IMR-90 (cell line): ENCODE results near the gene EED. TPM values are rescaled to one million over a fixed set of nuclear protein-coding genes. Genes with fewer than 3 reads are reported as not detected.

Experiments used
- ATAC-seq: fragments of 200-7000 bp; cut with Tn5 transposase; 2 replicates; pipeline ENCODE4 v1.9.1; 2020; ENCODE audit warnings: low read depth, mild to moderate bottlenecking, moderate library complexity
- BruUV-seq: library from RNA; stranded (reverse); fragments of 400-500 nt; replicated peaks from 2 replicates; lab custom pipeline; 2021; lab: Mats Ljungman, UMichigan
- CTCF ChIA-PET: fragments of 300-600 bp; formaldehyde crosslinking; extraction: SDS; loops from one replicate; lab custom pipeline; 2021; ENCODE audit warnings: antibody characterized with exemption; lab: Yijun Ruan, JAX
- POLR2A ChIA-PET: fragments of 300-600 bp; sonication (Branson Sonifier 250); formaldehyde crosslinking; loops from one replicate; lab custom pipeline; 2022; ENCODE audit warnings: antibody characterized with exemption; ENCODE audit not compliant: unreplicated experiment; lab: Charles Lee
- DNase-seq: peaks from one replicate; pipeline ENCODE4 v3.0.0; 2013
- H2AFZ ChIP-seq: replicated peaks from 2 replicates; pipeline ENCODE3; 2013; ENCODE audit warnings: low read length, mild to moderate bottlenecking; ENCODE audit not compliant: poor library complexity
- H2AK5ac ChIP-seq: 2 replicates; pipeline ENCODE4 v1.6.1; 2013; ENCODE audit warnings: low read depth, low read length, inconsistent platforms
- H2AK9ac ChIP-seq: replicated peaks from 2 replicates; pipeline ENCODE3; 2013; ENCODE audit warnings: mild to moderate bottlenecking, low read depth, low read length, moderate library complexity; ENCODE audit not compliant: poor library complexity
- H2BK120ac ChIP-seq: 2 replicates; pipeline ENCODE4 v1.6.1; 2013; ENCODE audit warnings: low read depth, low read length, inconsistent platforms
- H2BK15ac ChIP-seq: 3 replicates; pipeline ENCODE4 v1.6.1; 2013; ENCODE audit warnings: low read depth, low read length, inconsistent platforms
- H2BK20ac ChIP-seq: 2 replicates; pipeline ENCODE4 v1.6.1; 2013; ENCODE audit warnings: low read depth, mild to moderate bottlenecking, inconsistent platforms, low read length, moderate library complexity
- H2BK5ac ChIP-seq: 2 replicates; pipeline ENCODE4 v1.6.1; 2013; ENCODE audit warnings: mild to moderate bottlenecking, low read depth, low read length, inconsistent platforms; ENCODE audit not compliant: poor library complexity, severe bottlenecking
- H3K14ac ChIP-seq: replicated peaks from 2 replicates; pipeline ENCODE4 v1.6.1; 2013; ENCODE audit warnings: low read depth, low read length, inconsistent platforms
- H3K18ac ChIP-seq: 2 replicates; pipeline ENCODE4 v1.6.1; 2013; ENCODE audit warnings: low read depth, low read length, control low read depth
- H3K23ac ChIP-seq: 2 replicates; pipeline ENCODE4 v1.6.1; 2013; ENCODE audit warnings: low read depth, low read length, inconsistent platforms
- H3K27ac ChIP-seq: 2 replicates; pipeline ENCODE4 v1.5.1; 2013; ENCODE audit warnings: mild to moderate bottlenecking, control low read depth, low read length; ENCODE audit not compliant: insufficient read depth
- H3K27me3 ChIP-seq: 2 replicates; pipeline ENCODE4 v1.6.1; 2013; ENCODE audit warnings: low read length; ENCODE audit not compliant: control insufficient read depth, insufficient read depth
- H3K36me3 ChIP-seq: 2 replicates; pipeline ENCODE4 v1.6.1; 2013; ENCODE audit warnings: low read length, mixed read lengths; ENCODE audit not compliant: control insufficient read depth, insufficient read depth
- H3K4ac ChIP-seq: 2 replicates; pipeline ENCODE4 v1.6.1; 2013; ENCODE audit warnings: low read depth, low read length, inconsistent platforms
- H3K4me1 ChIP-seq: 2 replicates; pipeline ENCODE4 v1.6.1; 2013; ENCODE audit warnings: low read length, mixed read lengths; ENCODE audit not compliant: control insufficient read depth, insufficient read depth
- H3K4me2 ChIP-seq: 2 replicates; pipeline ENCODE4 v1.6.1; 2013; ENCODE audit warnings: low read depth, mild to moderate bottlenecking, control low read depth, low read length, moderate library complexity
- H3K4me3 ChIP-seq: 2 replicates; pipeline ENCODE4 v1.5.1; 2013; ENCODE audit warnings: low read depth, mild to moderate bottlenecking, control low read depth, low read length, moderate library complexity; ENCODE audit not compliant: insufficient read depth
- H3K56ac ChIP-seq: 2 replicates; pipeline ENCODE4 v1.6.1; 2013; ENCODE audit warnings: low read length, inconsistent platforms; ENCODE audit not compliant: insufficient read depth; ENCODE audit errors: extremely low read depth
- H3K79me1 ChIP-seq, 2 experiments: 2 replicates each; pipeline ENCODE4 v1.6.1; 2013; ENCODE audit warnings: low read length in 2 of 2, inconsistent platforms in 1 of 2, low read depth in 1 of 2
- H3K9ac ChIP-seq: 2 replicates; pipeline ENCODE4 v1.6.1; 2013; ENCODE audit warnings: low read depth, low read length, control low read depth
- H3K9me1 ChIP-seq: 2 replicates; pipeline ENCODE4 v1.6.1; 2013; ENCODE audit warnings: low read length, inconsistent platforms; ENCODE audit not compliant: insufficient read depth
- H3K9me3 ChIP-seq: 2 replicates; pipeline ENCODE4 v1.6.1; 2013; ENCODE audit warnings: low read length; ENCODE audit not compliant: control insufficient read depth, insufficient read depth
- H4K20me1 ChIP-seq: 2 replicates; pipeline ENCODE4 v1.6.1; 2013; ENCODE audit warnings: low read length, inconsistent platforms; ENCODE audit not compliant: insufficient read depth
- H4K5ac ChIP-seq: 2 replicates; pipeline ENCODE4 v1.6.1; 2013; ENCODE audit warnings: mild to moderate bottlenecking, low read depth, low read length, control low read depth
- H4K8ac ChIP-seq, 2 experiments: 2 replicates each; pipeline ENCODE4 v1.6.1; 2013; ENCODE audit warnings: low read depth in 2 of 2, low read length in 2 of 2, control low read depth in 1 of 2, inconsistent platforms in 1 of 2
- H4K91ac ChIP-seq: 2 replicates; pipeline ENCODE4 v1.6.1; 2013; ENCODE audit warnings: low read depth, low read length, inconsistent platforms; ENCODE audit not compliant: insufficient read depth
- BHLHE40 ChIP-seq: fragments of 150-350 bp; IDR thresholded peaks from 2 replicates; pipeline ENCODE4 v1.6.1; 2016; ENCODE audit warnings: mild to moderate bottlenecking, low read depth, low read length
- CEBPB ChIP-seq: IDR thresholded peaks from 2 replicates; pipeline ENCODE4 v1.6.1; 2012; ENCODE audit warnings: low read depth, low read length, improper control_type of control experiment
- CHD1 ChIP-seq: IDR thresholded peaks from 2 replicates; pipeline ENCODE4 v1.6.1; 2012; ENCODE audit warnings: low read depth, low read length, improper control_type of control experiment
- MAFK ChIP-seq: IDR thresholded peaks from 2 replicates; pipeline ENCODE4 v1.6.1; 2012; ENCODE audit warnings: low read depth, low read length, improper control_type of control experiment
- MAZ ChIP-seq: IDR thresholded peaks from 2 replicates; pipeline ENCODE4 v1.6.1; 2012; ENCODE audit warnings: low read depth, mild to moderate bottlenecking, low read length, improper control_type of control experiment, moderate library complexity, borderline replicate concordance
- POLR2A ChIP-seq: IDR thresholded peaks from 2 replicates; pipeline ENCODE4 v1.6.1; 2012; ENCODE audit warnings: mild to moderate bottlenecking, low read depth, low read length
- RAD21 ChIP-seq: IDR thresholded peaks from 2 replicates; pipeline ENCODE4 v1.6.1; 2012; ENCODE audit warnings: low read length, improper control_type of control experiment
- RCOR1 ChIP-seq: IDR thresholded peaks from 2 replicates; pipeline ENCODE4 v1.6.1; 2012; ENCODE audit warnings: mild to moderate bottlenecking, low read length, improper control_type of control experiment; ENCODE audit not compliant: insufficient replicate concordance
- RFX5 ChIP-seq: IDR thresholded peaks from 2 replicates; pipeline ENCODE4 v1.8.0; 2012; ENCODE audit warnings: low read depth, mild to moderate bottlenecking, low read length, moderate library complexity
- SMC3 ChIP-seq: fragments of 150-350 bp; IDR thresholded peaks from 2 replicates; pipeline ENCODE4 v1.6.1; 2016; ENCODE audit warnings: low read depth, mild to moderate bottlenecking, antibody characterized with exemption, low read length, moderate library complexity
- USF2 ChIP-seq: fragments of 150-350 bp; IDR thresholded peaks from 2 replicates; pipeline ENCODE4 v1.6.1; 2017; ENCODE audit warnings: mild to moderate bottlenecking, antibody characterized with exemption, low read length, low read depth
- WGBS, 2 experiments: methylation state at CpG; one replicate each; pipeline versions ENCODE4 v1.1.5 to v1.1.7; 2013; ENCODE audit warnings: missing lambda C conversion rate in 2 of 2; ENCODE audit not compliant: insufficient read length in 1 of 2; ENCODE audit errors: extremely low coverage in 2 of 2; 5-methylcytosine and 5-hydroxymethylcytosine counted together
- dilution Hi-C: fragments of 300-500 bp; cut with HindIII; formaldehyde crosslinking; loops from one replicate; pipeline ENCODE4 v1.14.3; 2018; ENCODE audit warnings: low sequenced_read_pairs; ENCODE audit not compliant: unreplicated experiment
- in situ Hi-C: fragments of 300-500 bp; cut with MboI; formaldehyde crosslinking; loops from 3 replicates; pipeline ENCODE4 v1.14.3; 2019; ENCODE audit warnings: low sequenced_read_pairs, inconsistent platforms, mixed read lengths
- intact Hi-C: fragments of 100-400 bp; cut with micrococcal nuclease; formaldehyde crosslinking; loops from 2 replicates; pipeline ENCODE4 v1.10.0; 2022
- polyA plus RNA-seq, 3 experiments: library from polyadenylated mRNA; depleted of rRNA; stranded (reverse); fragments of >200 nt; gene quantifications; 2 replicates each; pipeline ENCODE4 v1.2.3, GENCODE V29; 2012; ENCODE audit warnings: low replicate concordance in 1 of 3
- total RNA-seq: library from RNA; depleted of rRNA; stranded (reverse); fragments of >200 nt; gene quantifications from 2 replicates; pipeline ENCODE4 v1.2.3, GENCODE V29; 2012
- TF ChIP-seq, protein P1 (sequence below): conservative IDR thresholded peaks from 2 replicates; pipeline ENCODE4 v1.5.1; 2012; ENCODE audit warnings: mild to moderate bottlenecking, low read depth, low read length, improper control_type of control experiment

The EED gene
- total and polyA plus RNA-seq, 2 of the 4 experiments (the other 2 are of a cell fraction): 11.1 to 11.5 TPM

DNA sequence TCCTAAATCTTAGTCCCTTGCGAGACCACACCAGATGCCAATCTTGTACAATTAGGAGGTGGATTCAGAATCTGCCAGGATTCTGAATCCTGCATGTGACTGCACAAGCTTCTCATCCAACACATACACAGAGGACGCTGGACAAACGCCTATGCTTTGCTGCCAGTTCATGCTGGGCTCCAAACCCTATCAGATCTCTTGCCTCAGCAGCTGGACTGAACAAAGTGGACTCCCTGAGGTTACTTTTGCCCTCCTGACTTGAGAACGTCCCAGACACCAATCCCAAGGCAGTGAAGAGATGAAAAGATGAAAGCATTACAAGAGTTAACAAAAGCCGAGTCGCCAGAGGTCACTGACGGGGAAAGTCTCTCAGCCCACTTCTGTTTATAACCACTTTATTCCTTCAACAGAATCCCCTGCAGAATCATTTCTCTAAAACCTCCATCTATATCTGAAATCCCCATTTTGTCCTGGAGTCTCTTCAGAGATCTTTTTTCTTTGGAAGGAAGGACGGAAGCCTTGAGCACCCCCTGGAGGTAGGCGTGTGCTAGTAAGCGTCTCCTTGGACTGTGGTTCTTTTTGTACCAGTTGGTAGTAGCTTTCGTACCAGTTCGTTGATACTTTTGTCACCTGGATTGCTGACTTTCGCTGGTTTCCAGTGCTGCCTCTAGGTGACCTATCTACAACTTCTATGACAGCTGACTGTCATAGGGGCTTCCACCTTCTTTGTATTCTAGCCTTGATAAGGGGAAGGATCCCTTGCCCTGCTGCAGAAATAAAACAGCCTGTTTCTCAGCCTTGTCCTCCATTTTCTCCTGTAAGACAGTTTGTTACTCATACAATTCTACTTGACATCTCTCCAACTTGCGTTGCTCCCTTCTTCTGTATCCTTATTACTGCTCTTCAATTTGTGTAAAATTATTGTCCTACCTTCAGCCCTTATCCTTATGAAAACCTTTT, 26.1 kb upstream of the EED start:
- no peak overlapping the region for H2AK5ac ChIP-seq
- no peak overlapping the region for H2BK5ac ChIP-seq
- 57% methylated on average over 1 of the region's 14 CpGs; no CpG with 5 or more reads in 1 of the 2 experiments for WGBS, 2 experiments
- H3K4me1 ChIP-seq: no peaks in the 10 kb centered on the region; the same call in 1 of the 2 replicates
- H3K4me2 ChIP-seq: peak overlapping the region; percentile 87
- peaks cover 6% of the 10 kb centered on the region; the same call in 1 of the 2 replicates for H3K27me3 ChIP-seq
- no peak overlapping the region for H3K27ac ChIP-seq
- in situ Hi-C loops (loop anchor here (25.0 kb wide), 1 partner anchor 181 kb away; no protein-coding TSS in a partner anchor), dilution Hi-C loops (no loop called here), intact Hi-C loops (loop anchor here (1.0 to 2.0 kb wide), 3 partner anchors 176 to 364 kb away; partner anchors contain the start of gene CCDC83)
- H3K4ac ChIP-seq: no peak overlapping the region
- no peaks in the 10 kb centered on the region for H3K9me1 ChIP-seq
- DNase-seq: peak; percentile 76
- H3K9ac ChIP-seq: peak overlapping the region; percentile 38; the same call in 1 of the 2 replicates
- no peaks in the 10 kb centered on the region for H3K36me3 ChIP-seq
- 0 out of 2 replicates have a peak overlapping the region, but pooled peaks have one; percentile 29 for H2BK20ac ChIP-seq
- H4K5ac ChIP-seq: no peak overlapping the region; the same call in 1 of the 2 replicates
- peak overlapping the region; percentile 15; the same call in 1 of the 2 replicates for H3K23ac ChIP-seq
- ChIA-PET POLR2A (no interaction called here), CTCF (interaction anchor here (0.5 to 2.7 kb wide), 10 partner anchors 9 to 696 kb away, joined by 3 to 9 read pairs (median 3); no protein-coding TSS in a partner anchor)
- ATAC-seq: peak; percentile 100
- H2AFZ ChIP-seq: peak overlapping the region; percentile 95
- H3K79me1 ChIP-seq: 0 out of 4 replicates have a peak, but pooled peaks cover 0 to 4% of the 10 kb centered on the region in 2 experiments
- 0 out of 2 replicates have a peak overlapping the region, but pooled peaks have one; percentile 17 for H4K91ac ChIP-seq
- H3K56ac ChIP-seq: no peak overlapping the region
- TF ChIP-seq, protein P1, sequence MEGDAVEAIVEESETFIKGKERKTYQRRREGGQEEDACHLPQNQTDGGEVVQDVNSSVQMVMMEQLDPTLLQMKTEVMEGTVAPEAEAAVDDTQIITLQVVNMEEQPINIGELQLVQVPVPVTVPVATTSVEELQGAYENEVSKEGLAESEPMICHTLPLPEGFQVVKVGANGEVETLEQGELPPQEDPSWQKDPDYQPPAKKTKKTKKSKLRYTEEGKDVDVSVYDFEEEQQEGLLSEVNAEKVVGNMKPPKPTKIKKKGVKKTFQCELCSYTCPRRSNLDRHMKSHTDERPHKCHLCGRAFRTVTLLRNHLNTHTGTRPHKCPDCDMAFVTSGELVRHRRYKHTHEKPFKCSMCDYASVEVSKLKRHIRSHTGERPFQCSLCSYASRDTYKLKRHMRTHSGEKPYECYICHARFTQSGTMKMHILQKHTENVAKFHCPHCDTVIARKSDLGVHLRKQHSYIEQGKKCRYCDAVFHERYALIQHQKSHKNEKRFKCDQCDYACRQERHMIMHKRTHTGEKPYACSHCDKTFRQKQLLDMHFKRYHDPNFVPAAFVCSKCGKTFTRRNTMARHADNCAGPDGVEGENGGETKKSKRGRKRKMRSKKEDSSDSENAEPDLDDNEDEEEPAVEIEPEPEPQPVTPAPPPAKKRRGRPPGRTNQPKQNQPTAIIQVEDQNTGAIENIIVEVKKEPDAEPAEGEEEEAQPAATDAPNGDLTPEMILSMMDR: peak; percentile 91
- TF ChIP-seq CEBPB: no peak
- TF ChIP-seq RFX5: no peak
- peak; percentile 94 for TF ChIP-seq SMC3
- no peak for TF ChIP-seq CHD1
- no peak for TF ChIP-seq MAZ
- no peak for TF ChIP-seq USF2
- peak; percentile 91 for TF ChIP-seq RAD21
- TF ChIP-seq BHLHE40: no peak
- no peak for TF ChIP-seq RCOR1
- peak; percentile 9; the same call in 1 of the 2 replicates for TF ChIP-seq POLR2A
- TF ChIP-seq MAFK: no peak
- no TSS peak for BruUV-seq
- H2BK120ac ChIP-seq: peak overlapping the region; percentile 45; the same call in 1 of the 2 replicates
- no peaks in the 10 kb centered on the region for H4K20me1 ChIP-seq
- H2BK15ac ChIP-seq: no peak overlapping the region
- H4K8ac ChIP-seq: peak overlapping the region in 1 of 2 experiments; percentile 75; a peak in 2 of 4 replicates
- no peak overlapping the region for H2AK9ac ChIP-seq
- no peaks in the 10 kb centered on the region for H3K9me3 ChIP-seq
- no peak overlapping the region for H3K18ac ChIP-seq
- H3K4me3 ChIP-seq: peak overlapping the region; percentile 27; the same call in 1 of the 2 replicates
- peak overlapping the region; percentile 82; the same call in 1 of the 2 replicates for H3K14ac ChIP-seq
